ENCODE measurements around the gene SMG5. TPM values are rescaled to one million over a fixed set of nuclear protein-coding genes. Genes with fewer than 3 reads are reported as not detected.
A peak's percentile ranks its signal among the peaks of the same experiment; 100 is the strongest.

The SMG5 gene
- total RNA-seq, 1 experiment from 2014 or later: 155 TPM

GRCh38 chr1:156244712-156245111 lies 37.9 kb downstream of the SMG5 start:
- POLR2A ChIA-PET: no interaction called here
- CTCF ChIA-PET: no interaction called here
- Histone ChIP-seq H3K27me3 (replicated peaks; ENCODE audit: control insufficient read depth, insufficient read depth, low read length) (no peaks in the 10 kb centered on the region), H3K9me3 (no peaks in the 10 kb centered on the region), H3K36me3 (ENCODE audit: control insufficient read depth, insufficient read depth, low read length) (no peaks in the 10 kb centered on the region), H3K4me3 (ENCODE audit: low read depth, low read length) (no peak overlapping the region), H3K4me1 (no peaks in the 10 kb centered on the region)
- Mint-ChIP-seq H3K27ac (ENCODE audit: unreplicated experiment) (no peak overlapping the region), H3K9me3 (ENCODE audit: unreplicated experiment) (no peaks in the 10 kb centered on the region), H3K4me1 (ENCODE audit: low read depth, unreplicated experiment) (peaks cover 4% of the 10 kb centered on the region), H3K4me3 (ENCODE audit: unreplicated experiment) (peak overlapping the region; percentile 22), H3K36me3 (ENCODE audit: insufficient read depth, unreplicated experiment) (peaks cover 75% of the 10 kb centered on the region), H3K27me3 (ENCODE audit: insufficient read depth, unreplicated experiment) (no peaks in the 10 kb centered on the region)
- DNase-seq: no peak
- intact Hi-C loops (cut with micrococcal nuclease; ENCODE audit: unreplicated experiment): no loop called here
- no TSS peak for BruUV-seq (replicated peaks)
- no peak for TF ChIP-seq CTCF (IDR thresholded peaks at IDR 0.05; ENCODE audit: insufficient read depth in 1 of 2, low read depth in 1 of 2, low read length in 1 of 2, severe bottlenecking in 1 of 2, unreplicated experiment in 1 of 2)

GRCh38 chr1:156244126-156244525 lies 38.5 kb downstream of the SMG5 start:
- Histone ChIP-seq H3K36me3 (ENCODE audit: control insufficient read depth, insufficient read depth, low read length) (no peaks in the 10 kb centered on the region), H3K4me1 (no peaks in the 10 kb centered on the region), H3K27me3 (replicated peaks; ENCODE audit: control insufficient read depth, insufficient read depth, low read length) (no peaks in the 10 kb centered on the region), H3K4me3 (ENCODE audit: low read depth, low read length) (no peak overlapping the region), H3K9me3 (no peaks in the 10 kb centered on the region)
- no peak overlapping the region for H3K4me3 Mint-ChIP-seq (ENCODE audit: unreplicated experiment)
- DNase-seq: no peak
- peaks cover 73% of the 10 kb centered on the region for H3K36me3 Mint-ChIP-seq (ENCODE audit: insufficient read depth, unreplicated experiment)
- intact Hi-C loops (cut with micrococcal nuclease; ENCODE audit: unreplicated experiment): no loop called here
- no peak for TF ChIP-seq CTCF (IDR thresholded peaks at IDR 0.05; ENCODE audit: insufficient read depth in 1 of 2, low read depth in 1 of 2, low read length in 1 of 2, severe bottlenecking in 1 of 2, unreplicated experiment in 1 of 2)
- peak overlapping the region; percentile 33 for H3K27ac Mint-ChIP-seq (ENCODE audit: unreplicated experiment)
- CTCF ChIA-PET: no interaction called here
- BruUV-seq (replicated peaks): no TSS peak
- no peaks in the 10 kb centered on the region for H3K9me3 Mint-ChIP-seq (ENCODE audit: unreplicated experiment)
- H3K27me3 Mint-ChIP-seq (ENCODE audit: insufficient read depth, unreplicated experiment): no peaks in the 10 kb centered on the region
- POLR2A ChIA-PET: no interaction called here
- H3K4me1 Mint-ChIP-seq (ENCODE audit: low read depth, unreplicated experiment): peaks cover 4% of the 10 kb centered on the region

GRCh38 chr1:156242738-156243137 lies 39.9 kb downstream of the SMG5 start:
- Mint-ChIP-seq H3K4me3 (ENCODE audit: unreplicated experiment) (no peak overlapping the region), H3K9me3 (ENCODE audit: unreplicated experiment) (no peaks in the 10 kb centered on the region), H3K27me3 (ENCODE audit: insufficient read depth, unreplicated experiment) (no peaks in the 10 kb centered on the region), H3K27ac (ENCODE audit: unreplicated experiment) (peak overlapping the region; percentile 20), H3K4me1 (ENCODE audit: low read depth, unreplicated experiment) (peaks cover 4% of the 10 kb centered on the region), H3K36me3 (ENCODE audit: insufficient read depth, unreplicated experiment) (peaks cover 71% of the 10 kb centered on the region)
- Histone ChIP-seq H3K4me1 (no peaks in the 10 kb centered on the region), H3K36me3 (ENCODE audit: control insufficient read depth, insufficient read depth, low read length) (peaks cover 1% of the 10 kb centered on the region; the same call in 1 of the 2 replicates), H3K9me3 (no peaks in the 10 kb centered on the region), H3K27me3 (replicated peaks; ENCODE audit: control insufficient read depth, insufficient read depth, low read length) (no peaks in the 10 kb centered on the region), H3K4me3 (ENCODE audit: low read depth, low read length) (no peak overlapping the region)
- no peak for TF ChIP-seq CTCF (IDR thresholded peaks at IDR 0.05; ENCODE audit: insufficient read depth in 1 of 2, low read depth in 1 of 2, low read length in 1 of 2, severe bottlenecking in 1 of 2, unreplicated experiment in 1 of 2)
- ChIA-PET POLR2A (no interaction called here), CTCF (interaction anchor here (0.9 to 1.1 kb wide), 2 partner anchors 18 to 100 kb away, joined by 3 read pairs; no protein-coding TSS in a partner anchor)
- intact Hi-C loops (cut with micrococcal nuclease; ENCODE audit: unreplicated experiment): no loop called here
- DNase-seq: no peak
- BruUV-seq (replicated peaks): no TSS peak
